ENCODE results near the gene AKT3.

- TF ChIP-seq CTCF (IDR thresholded peaks at IDR 0.05), result no peak
- TF ChIP-seq HES2 (IDR thresholded peaks at IDR 0.05), result no peak
- no peak for TF ChIP-seq EP300 (IDR thresholded peaks at IDR 0.05)
- no peak for TF ChIP-seq MAX (IDR thresholded peaks at IDR 0.05)
- TF ChIP-seq POLR2A (IDR thresholded peaks at IDR 0.05; ENCODE audit: low read length), result no peak
- TF ChIP-seq REST (IDR thresholded peaks at IDR 0.05), result no peak
- no peak for TF ChIP-seq MAZ (IDR thresholded peaks at IDR 0.05; ENCODE audit: borderline replicate concordance, low read depth, low read length)
- TF ChIP-seq USF2 (IDR thresholded peaks at IDR 0.05), result no peak
- no peak for TF ChIP-seq ZSCAN20 (CRISPR knock-in tag; IDR thresholded peaks at IDR 0.05)
Measured at GRCh38 chr1:243507672-243508302, 342.3 kb downstream of the AKT3 start.

Data from A549 (cell line).